GM19023 (cell line): ENCODE results near the gene HAX1.
"Not testable (repeated sequence)": the region's sequence is repeated elsewhere in the genome, so short reads cannot be mapped to it uniquely, and the experiment has no call there.

ENCODE experiments used
- ATAC-seq: cut with Tn5 transposase; IDR thresholded peaks from one replicate; pipeline ENCODE4 v1.9.1; 2021; ENCODE audit warnings: mild to moderate bottlenecking, moderate library complexity; ENCODE audit not compliant: unreplicated experiment

Gene HAX1

GRCh38 chr1:154272999-154273563, 652 bp downstream of the HAX1 start:
- ATAC-seq = no peak

DNA sequence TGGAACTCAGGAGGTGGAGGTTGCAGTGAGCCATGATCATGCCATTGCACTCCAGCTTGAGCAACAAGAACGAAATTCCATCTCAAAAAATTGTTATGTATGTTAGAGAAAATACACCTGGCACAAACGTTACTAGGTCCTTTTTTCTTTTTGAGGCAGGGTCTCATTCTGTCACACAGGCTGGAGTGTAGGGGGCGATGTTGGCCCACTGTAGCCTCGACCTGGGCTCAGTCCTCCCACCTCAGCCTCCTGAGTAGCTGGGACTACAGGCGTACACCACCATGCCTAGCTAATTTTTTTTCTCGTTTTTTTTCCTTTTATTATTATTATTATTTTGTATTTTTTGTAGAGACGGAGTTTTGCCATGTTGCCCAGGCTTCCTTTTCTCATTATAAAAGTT, 4.4 kb downstream of the HAX1 start:
- ATAC-seq = no peak

GRCh38 chr1:154287591-154287990, 15.2 kb downstream of the HAX1 start:
- not testable (repeated sequence) for ATAC-seq

GRCh38 chr1:154288661-154289060, 16.2 kb downstream of the HAX1 start:
- no peak for ATAC-seq

DNA sequence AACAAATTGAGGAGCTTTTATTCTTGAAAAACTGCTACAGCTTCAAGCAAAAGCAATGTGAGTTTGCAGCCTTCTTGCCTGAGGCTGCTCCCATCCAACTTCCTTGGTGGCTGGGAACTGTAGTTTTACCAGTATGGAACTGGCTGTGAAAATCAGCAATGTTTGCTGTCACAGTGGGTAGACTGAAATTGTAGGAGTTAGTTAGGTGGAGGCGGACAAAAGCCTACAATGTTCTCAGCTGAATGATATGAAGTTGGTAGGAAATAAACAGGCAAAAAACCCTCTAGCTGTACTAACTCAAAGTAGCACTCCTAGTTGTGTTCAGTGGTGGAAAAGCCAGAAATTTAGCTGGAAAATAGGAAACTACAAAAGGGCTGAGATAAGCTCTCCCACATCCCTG, 18.5 kb downstream of the HAX1 start:
- no peak for ATAC-seq

- no peak for ATAC-seq
Observed at GRCh38 chr1:154295408-154296235, 23.2 kb downstream of the HAX1 start.

DNA sequence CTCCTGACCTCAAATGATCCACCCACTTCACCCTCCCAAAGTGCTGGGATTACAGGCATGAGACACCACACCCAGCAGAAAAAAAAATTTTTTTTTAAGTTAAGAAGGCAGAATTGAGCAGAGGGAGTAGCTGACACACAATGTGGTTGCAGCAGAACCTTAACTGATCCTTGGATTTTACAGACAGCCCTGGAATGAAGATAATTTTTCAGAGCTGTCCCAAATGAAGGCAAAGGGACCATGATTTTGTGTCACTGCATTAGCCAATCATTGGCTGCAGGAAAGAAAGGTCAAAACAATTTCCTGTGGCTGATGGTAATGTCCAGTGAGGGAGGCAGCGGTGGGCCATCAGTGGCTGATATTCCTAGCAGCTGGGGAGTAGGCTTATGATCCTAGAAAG, 29.2 kb downstream of the HAX1 start:
- ATAC-seq = no peak

DNA sequence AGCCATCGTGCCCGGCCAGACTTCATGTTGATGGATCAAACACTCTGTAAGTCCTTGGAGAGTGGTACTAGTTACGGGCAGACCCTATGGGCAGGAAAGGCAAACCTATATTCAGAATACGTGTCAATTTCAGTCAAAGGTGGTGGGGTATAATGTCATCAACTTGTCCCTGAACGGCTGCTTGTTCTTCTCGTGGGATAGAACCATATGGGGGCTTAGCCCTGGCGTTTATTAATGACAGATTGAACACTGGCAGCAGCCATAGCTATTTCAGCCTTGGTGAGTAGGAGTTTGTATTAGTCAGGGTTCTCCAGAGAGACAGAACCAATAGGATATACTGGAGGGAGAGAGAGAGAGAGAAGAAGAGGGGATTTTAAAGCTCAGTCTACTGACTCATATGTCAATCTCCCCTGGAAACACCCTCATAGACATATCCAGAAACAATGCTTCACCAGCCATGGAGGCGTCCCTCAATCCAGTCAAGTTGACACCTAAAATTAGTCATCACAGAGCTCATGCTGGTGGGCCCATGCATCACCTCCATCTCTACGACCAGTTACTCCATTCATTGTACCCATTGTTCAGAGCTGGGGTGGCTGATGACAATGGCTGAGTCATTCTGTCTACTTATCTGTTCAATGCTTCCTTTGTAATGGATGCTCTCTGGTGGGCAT, 32.4 kb downstream of the HAX1 start:
- peak; percentile 59 for ATAC-seq

DNA sequence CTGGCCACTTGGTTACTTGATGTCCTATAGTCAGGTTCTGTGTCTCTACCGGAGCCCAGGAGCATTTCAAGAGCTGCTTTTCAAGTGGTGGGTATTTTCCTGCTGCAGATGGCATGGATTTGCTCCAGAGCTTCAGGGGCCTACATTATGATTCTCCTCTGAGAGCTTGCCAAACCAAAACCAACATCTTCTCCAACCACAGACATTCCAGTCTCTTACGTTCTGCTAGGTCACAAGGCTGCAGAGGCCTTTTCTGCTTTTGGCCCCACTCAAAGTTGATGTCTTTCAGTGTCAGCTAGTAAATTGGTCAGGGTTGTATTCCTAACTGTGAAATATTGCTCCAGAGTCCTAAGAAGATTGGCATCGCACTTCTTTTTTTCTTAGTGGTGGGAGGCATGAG, 33.7 kb downstream of the HAX1 start:
- ATAC-seq = no peak

- not testable (repeated sequence) for ATAC-seq
Observed at GRCh38 chr1:154307670-154308270, 35.3 kb downstream of the HAX1 start.

DNA sequence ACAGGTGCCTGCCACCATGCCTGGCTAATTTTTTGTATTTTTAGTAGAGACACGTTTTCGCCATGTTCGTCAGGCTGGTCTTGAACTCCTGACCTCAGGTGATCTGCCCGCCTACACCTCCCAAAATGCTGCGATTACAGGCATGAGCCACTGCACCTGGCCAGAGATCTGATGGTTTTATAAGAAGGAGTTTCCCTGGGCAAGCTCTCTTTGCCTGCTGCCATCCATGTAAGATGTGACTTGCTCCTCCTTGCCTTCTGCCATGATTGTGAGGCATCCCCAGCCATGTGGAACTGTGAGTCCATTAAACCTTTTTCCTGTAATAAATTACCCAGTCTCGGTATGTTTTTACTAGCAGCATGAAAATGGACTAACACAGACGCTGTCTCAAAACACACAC, 36.7 kb downstream of the HAX1 start:
- ATAC-seq = not testable (repeated sequence)

GRCh38 chr1:154312229-154313065, 40.0 kb downstream of the HAX1 start:
- ATAC-seq = not testable (repeated sequence)

GRCh38 chr1:154313066-154313356, 40.6 kb downstream of the HAX1 start:
- no peak for ATAC-seq

- ATAC-seq = not testable (repeated sequence)
Observed at GRCh38 chr1:154314226-154314625, 41.8 kb downstream of the HAX1 start.

DNA sequence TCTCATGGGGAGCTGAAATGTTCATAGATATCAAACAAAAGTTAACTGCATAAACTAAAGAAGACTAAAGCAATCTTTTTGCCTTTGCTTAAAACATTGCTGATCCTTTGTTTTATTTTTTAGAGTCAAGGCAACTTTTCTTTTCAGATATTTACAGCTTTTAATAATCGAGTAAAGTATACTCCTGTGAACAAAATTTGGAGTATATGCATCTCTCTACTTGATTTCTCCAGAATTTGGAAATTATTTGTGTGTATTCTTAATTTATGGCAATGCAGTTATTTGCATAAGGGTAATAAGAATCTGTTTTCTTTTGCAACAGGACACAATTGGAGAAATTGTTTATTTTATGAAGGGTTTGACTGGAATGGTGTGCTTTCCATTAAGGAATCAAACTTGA, 44.3 kb downstream of the HAX1 start:
- ATAC-seq = no peak

GRCh38 chr1:154318386-154318785, 46.0 kb downstream of the HAX1 start:
- ATAC-seq = no peak

DNA sequence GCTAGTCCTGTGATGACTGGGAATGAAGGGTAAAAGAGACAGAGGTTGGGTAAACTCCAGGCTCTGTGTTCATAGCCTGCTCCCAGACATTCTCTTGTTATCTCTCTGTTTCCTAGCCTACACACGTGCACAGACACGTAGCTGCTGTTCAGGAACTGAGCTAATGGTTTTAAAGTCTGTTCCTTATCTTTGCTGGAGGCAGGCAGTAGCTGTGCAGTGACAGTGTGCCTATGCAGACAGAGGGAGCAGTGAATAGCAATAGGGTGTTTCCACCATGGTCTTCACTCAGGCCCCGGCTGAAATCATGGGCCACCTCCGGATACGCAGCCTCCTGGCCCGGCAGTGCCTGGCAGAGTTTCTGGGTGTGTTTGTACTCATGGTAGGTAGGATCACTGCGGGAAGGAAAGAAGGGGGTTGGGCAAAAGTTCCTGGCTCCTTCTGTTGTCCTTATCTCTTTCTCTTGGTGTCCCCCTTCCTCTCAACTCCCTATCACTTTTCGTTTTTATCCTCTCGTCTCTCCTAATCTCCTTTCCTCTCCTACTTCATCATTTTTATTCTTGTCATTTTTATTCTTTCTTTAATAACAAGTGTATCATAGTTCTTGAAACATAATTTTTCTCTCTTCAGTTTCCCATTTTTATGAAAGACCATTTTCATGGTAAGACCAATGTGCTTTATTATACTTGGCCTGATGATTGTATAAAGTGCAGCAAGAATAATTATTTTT, 48.6 kb downstream of the HAX1 start, which contains the start of gene AQP10:
Gene AQP10, plus strand, starts transcription at position 212 of the 727 bp plus-strand sequence. Its CDS starts 63 bp downstream, at position 275.
- no peak for ATAC-seq

- ATAC-seq = not testable (repeated sequence)
Observed at GRCh38 chr1:154321609-154321934, 49.1 kb downstream of the HAX1 start.

GRCh38 chr1:154323493-154323892, 51.1 kb downstream of the HAX1 start:
- ATAC-seq = no peak

GRCh38 chr1:154324241-154324640, 51.8 kb downstream of the HAX1 start:
- no peak for ATAC-seq
